SK-N-DZ (cell line): ENCODE measurements around the gene ABCA5.
"Not testable (repeated sequence)": the region's sequence is repeated elsewhere in the genome, so short reads cannot be mapped to it uniquely, and the experiment has no call there.

Experiments
- DNase-seq: peaks from one replicate; pipeline ENCODE4 v3.0.0-alpha.2; 2015; ENCODE audit warnings: low spot score

Gene ABCA5

DNA sequence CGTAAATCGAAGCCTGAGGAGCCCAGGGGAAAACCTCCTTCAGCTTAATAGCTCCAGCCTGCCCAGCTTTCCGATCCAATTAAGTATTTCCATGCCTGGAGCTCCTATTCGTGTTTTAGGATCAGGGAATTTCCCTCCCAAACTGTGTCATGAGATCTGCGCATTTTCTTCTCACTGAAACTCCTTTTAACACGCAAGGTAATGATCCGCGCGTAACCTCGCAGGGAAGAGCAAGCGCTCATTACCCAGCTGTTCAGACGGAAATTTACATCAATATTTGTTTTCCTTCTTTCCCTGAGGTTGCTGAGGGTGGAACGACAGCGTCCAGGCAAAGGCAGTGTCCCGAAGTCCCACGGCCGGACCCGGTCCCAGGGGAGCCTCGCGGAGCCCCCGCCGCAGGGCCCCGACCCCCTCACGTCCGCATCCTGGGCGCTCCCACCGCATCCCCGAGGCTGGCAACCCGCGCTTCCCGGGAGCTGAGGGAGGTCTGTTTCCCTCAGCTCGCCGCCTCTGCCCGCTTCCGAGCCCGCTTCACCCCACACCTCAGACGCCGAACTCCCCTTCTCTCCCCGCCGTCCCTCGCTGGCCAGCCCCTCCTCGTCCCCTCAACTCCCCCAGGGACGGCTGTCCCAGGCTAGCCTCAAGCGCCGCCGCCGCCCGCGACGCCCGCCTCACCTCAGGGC, 415 bp downstream of the ABCA5 start:
- DNase-seq, result no peak

- DNase-seq, result peak; percentile 20
Observed at GRCh38 chr17:69325518-69326376, 1.2 kb downstream of the ABCA5 start.

DNA sequence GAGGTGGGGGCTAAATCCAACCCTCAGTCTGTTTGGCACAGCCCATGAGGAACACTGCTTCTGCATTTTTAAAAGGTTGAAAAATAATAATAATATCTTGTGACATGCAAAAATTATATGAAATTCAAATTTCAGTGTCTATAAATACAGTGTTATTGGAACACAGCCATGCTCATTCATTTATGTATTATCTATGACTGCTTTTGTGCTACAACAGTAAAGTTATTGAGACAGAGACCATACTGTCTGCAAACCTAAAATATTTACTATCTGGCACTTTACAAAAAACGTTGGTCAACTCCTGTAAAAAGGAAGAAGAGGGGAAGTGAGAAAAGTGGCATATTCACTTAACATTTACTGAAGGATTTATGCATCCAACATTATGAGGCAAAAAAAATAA, 3.1 kb downstream of the ABCA5 start:
- no peak for DNase-seq

DNA sequence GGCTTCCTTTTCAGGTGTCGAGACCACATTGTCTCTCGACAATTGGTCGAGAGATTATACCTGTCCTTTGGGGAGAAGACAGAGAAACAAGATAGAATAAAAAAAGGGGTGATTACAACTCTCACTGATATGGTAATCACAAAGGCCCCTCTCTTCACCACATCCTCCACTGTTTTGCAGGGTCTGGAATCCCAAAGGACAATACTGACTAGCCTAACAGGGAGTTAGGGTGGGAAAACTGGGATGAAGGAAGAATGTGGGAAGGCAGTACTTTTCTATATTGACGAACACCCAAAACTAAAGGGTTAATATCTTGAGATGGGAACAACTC, 6.1 kb downstream of the ABCA5 start:
- no peak for DNase-seq

DNA sequence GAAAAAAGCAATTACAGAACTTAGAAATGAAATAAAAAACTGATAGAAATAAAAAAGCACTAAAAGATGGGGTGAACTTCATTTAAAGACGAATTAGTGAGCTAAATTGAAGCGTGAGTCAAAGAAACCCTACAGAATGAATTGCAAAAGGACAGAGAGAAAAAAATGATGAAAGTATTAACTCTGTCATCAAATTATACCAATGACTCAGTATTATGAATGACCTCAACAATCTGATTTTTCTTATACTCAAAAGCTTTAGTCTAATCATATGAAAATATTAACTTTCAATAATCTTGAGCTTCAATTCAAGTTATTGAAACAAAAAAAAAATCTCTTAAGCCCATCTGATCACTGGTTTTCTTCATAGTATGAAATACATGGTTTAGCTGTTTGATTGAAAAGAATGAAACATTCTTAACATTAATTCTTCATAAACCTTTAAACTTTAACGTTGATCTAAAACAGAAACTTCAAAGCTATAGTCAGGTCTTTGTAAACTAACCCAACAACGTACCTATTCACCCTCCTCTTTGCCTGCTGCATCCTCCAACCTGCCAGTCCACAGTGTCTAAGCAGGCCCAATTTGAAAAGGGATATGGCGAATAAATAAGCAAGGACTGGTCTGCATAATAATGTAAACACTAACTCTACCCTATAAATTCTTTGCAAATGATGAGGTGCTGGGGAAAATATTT, 6.6 kb downstream of the ABCA5 start:
- DNase-seq, result no peak

DNA sequence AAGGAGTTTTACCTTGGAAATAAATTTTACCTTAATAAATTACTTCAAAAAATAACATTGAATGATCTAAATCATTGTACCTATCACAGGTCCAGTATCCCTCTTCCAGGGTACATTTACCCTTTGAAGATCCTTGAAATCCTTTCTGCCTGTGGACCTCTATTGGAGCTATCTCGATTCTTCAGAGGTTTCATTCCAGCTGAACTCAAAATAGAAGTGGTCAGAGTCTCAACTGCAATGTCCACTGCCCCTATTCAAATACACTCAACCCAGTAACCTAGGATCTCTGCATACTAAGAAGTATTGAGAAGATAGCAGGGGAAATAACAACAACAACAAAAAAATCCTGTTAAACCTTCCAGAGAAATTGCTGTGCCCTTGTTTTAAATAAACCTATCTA, 9.3 kb downstream of the ABCA5 start:
- no peak for DNase-seq

- DNase-seq, result peak; percentile 60
Observed at GRCh38 chr17:69314246-69315065, 12.5 kb downstream of the ABCA5 start.

- no peak for DNase-seq
Observed at GRCh38 chr17:69305177-69305576, 21.8 kb downstream of the ABCA5 start.

- no peak for DNase-seq
Observed at GRCh38 chr17:69302682-69303081, 24.3 kb downstream of the ABCA5 start.

DNA sequence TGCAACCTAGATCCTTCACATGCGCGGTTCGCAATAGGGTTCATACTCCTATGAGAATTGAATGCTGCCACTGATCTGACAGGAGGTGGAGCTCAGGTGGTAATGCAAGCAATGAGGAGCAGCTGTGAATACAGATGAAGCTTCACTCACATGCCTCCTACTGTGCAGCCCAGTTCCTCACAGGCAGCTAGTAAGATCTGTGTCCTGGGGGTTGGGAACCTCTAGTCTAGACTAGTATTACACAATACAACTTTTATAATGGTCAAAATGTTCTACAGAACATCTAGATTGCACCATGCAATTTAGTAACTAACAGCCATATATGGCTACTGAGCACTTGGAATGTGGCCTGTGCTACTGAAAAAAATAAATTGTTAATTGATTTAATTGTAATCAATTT, 26.7 kb downstream of the ABCA5 start:
- no peak for DNase-seq

- DNase-seq, result not testable (repeated sequence)
Observed at GRCh38 chr17:69298120-69298722, 28.7 kb downstream of the ABCA5 start.

DNA sequence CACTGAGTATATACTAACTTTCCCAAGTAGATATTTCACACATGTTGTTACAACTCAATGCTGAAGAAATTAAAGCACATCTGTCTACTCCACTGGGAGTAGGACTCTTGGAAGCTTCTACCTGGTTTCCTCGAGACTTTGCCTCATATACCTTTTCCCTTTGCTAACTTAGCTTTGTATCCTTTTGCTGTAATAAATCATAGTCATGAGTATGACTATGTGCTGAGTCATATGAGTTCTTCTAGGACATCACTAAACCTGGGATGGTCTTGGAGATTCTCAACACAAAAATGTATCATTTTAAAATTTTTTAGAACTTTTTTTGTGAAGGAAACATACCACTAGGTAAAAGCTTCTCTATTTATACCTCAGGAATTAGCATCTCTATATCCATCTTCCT, 39.8 kb downstream of the ABCA5 start:
- DNase-seq, result no peak

DNA sequence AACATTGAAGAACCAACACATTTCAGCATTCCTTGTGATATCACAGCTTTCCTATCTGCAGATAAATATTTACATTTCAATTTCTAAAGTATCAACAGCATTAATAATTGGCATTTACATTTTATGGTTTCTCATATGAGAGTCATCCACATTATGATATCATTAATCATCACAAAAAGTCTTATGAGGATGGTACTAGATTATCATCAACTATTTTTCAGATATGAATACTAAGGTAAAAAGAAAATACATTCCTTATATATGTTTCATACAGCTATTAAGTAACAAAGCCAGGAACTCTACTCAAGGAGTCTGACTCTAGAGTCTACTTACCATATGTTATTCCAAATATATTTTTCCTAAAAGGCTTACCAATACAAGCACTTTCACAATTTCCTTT, 40.7 kb downstream of the ABCA5 start:
- no peak for DNase-seq

- DNase-seq, result no peak
Observed at GRCh38 chr17:69284646-69285045, 42.3 kb downstream of the ABCA5 start.

DNA sequence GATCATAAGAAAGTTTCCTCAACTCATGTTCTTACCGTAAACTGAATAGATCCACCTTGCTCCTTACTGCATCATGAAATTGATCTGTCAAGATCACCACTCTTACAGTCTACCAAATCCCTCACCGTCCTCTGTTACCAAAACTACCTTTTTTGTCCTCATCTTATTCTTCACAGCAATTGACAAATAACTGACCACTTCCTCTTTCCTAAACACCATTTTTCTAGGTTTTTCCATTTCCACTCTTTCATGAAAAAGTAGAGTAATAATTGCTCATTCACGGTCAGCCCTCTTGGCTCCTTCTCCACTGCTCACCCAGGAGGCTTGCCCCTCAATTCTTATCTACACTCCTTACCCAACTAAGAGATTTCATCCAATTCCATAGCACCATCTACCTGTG, 44.9 kb downstream of the ABCA5 start:
- DNase-seq, result no peak

- DNase-seq, result not testable (repeated sequence)
Observed at GRCh38 chr17:69276279-69276678, 50.7 kb downstream of the ABCA5 start.

DNA sequence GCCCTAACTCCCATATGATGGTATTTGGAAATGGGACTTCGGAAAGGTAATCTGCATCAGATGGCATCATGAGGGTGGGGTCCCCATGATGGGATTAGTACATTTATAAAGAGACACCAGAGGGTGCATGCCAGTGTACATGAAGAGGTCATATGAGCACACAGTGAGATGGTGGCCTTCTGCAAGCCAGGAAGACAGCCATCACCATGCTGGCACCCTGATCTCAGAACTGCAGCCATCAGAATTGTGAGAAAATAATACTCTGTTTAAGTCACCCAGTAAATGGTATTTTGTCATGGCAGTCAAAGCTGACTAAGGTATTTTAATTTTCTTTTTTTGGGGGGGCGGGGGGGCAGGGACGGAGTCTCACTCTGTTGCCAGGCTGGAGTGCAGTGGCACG, 51.2 kb downstream of the ABCA5 start:
- DNase-seq, result no peak

DNA sequence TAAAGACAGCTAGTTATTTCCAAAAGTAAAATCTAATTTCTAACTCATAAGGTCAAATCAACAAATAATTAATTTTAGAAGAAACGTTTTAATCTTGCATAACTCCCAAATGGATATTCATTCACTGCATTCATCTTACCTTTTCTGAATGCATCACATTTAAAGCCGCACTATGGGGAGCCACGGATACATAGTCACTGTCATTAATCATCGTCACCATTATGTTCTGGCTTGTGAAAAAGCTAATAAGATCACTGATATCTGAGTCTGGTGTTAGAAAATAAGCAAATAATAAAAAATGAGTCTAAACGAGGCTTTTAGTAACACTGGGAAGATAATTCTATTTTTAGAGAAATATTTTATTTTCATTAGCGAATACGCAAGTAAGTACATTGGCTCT, 55.9 kb downstream of the ABCA5 start:
- DNase-seq, result no peak

DNA sequence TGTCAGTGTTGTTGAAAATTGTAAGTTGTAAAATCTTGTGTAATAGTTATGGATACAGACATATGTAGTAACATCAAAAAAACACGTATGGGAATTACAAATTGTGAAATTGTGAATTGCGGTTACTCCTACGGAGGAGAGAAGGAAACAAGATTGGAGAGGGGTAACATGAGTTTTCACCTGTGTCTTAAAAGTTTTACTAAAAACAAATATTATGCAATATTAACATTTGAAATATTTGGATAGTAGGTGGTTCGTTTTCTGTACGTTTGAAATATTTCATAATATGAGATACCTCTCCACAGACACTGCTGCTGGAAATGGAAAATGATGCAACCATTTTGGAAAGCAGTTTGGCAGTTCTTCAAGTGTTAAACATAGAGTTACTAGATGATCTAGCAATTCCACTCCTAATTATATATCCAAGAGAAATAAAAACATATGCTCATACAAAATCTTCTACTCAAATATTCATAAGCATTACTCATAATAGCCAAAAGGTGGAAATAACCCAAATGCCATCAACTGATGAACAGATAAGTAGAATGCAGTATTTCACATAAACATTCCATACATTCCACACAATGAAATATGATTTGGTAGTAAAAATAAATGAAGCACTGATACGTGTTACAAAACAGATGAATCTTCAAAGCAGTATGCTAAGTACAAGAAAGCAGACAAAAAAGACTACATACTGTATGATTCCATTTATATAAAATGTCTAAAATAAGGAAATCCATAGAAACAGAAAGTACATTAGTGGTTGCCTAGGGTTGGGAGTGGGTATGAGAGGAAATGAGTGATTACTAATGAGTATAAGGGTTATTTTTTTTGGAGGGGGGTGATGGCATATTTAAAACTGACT, 57.6 kb downstream of the ABCA5 start:
- DNase-seq, result no peak

GRCh38 chr17:69268543-69269014, 58.4 kb downstream of the ABCA5 start:
- no peak for DNase-seq
